Heart left ventricle (tissue), 13 donors: ENCODE data around the gene S100A11.

ENCODE experiments used
- POLR2A ChIP-seq, 2 donors: fragments of 450-650 bp; IDR thresholded peaks; one replicate each; pipeline ENCODE4 v1.6.1; 2017; ENCODE audit warnings: antibody characterized with exemption in 2 of 2, mild to moderate bottlenecking in 2 of 2, moderate library complexity in 2 of 2
- TF ChIP-seq, protein P1 (sequence below), 12 donors: fragments of 200-600 bp; sonication (generic) in 4 of 12; IDR thresholded peaks; one replicate each; pipeline versions ENCODE4 v1.5.0 to v1.8.0; 2018 to 2022; ENCODE audit warnings: antibody characterized with exemption in 12 of 12, mild to moderate bottlenecking in 5 of 12
- donor health status: ischemic (EF 13 %, LVEDD 7.1; RV severe dilation, severe dysfunction).
- donor health status: DM: no; HTN: yes; CAD: no.
- donor health status: DM: no; HTN: no; CAD: no.
- donor health status: ischemic (EF 25% LVEDD 6.9; RV normal size, moderate dysfunction).
- donor health status: ischemic (EF 25% LVEDD 5.7; RV mildly dilated, moderate dysfunction).
- donor health status: ischemic (EF 35%, LVEDD 5.7; RV mildly dilated, moderate dysfunction).
- donor health status: nonischemic (EF 11% LVEDD 7.7; RV severe dilation, severe dysfunction).
- donor health status: DM: yes; HTN: yes; CAD: no.
- donor health status: PGD.
- donor health status: ischemic (EF 29% LVEDD 5.4; RV normal size, mild dysfunction).
- donor health status: nonischemic (EF 23%, LVEDD 6.1; RV moderate dilation, normal function).

DNA sequence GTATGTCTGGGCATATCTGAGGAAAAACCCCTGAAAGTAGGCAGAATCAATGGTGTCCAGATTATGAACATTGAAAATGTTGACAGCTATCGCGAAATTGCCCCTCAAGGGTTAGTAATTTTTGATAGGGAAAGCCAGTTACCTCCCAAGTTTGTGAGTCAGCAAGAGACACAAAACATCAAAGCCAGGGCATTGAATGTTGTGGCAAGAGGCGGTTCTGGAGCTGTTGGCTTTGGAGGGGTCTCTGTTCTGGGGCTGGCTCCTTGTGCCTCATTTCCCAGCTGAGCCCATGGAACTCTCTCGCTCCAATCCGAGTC lies 10.6 kb upstream of the S100A11 start:
- TF ChIP-seq, protein P1, sequence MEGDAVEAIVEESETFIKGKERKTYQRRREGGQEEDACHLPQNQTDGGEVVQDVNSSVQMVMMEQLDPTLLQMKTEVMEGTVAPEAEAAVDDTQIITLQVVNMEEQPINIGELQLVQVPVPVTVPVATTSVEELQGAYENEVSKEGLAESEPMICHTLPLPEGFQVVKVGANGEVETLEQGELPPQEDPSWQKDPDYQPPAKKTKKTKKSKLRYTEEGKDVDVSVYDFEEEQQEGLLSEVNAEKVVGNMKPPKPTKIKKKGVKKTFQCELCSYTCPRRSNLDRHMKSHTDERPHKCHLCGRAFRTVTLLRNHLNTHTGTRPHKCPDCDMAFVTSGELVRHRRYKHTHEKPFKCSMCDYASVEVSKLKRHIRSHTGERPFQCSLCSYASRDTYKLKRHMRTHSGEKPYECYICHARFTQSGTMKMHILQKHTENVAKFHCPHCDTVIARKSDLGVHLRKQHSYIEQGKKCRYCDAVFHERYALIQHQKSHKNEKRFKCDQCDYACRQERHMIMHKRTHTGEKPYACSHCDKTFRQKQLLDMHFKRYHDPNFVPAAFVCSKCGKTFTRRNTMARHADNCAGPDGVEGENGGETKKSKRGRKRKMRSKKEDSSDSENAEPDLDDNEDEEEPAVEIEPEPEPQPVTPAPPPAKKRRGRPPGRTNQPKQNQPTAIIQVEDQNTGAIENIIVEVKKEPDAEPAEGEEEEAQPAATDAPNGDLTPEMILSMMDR (IDR thresholded peaks at IDR 0.05): no peak
- no peak for TF ChIP-seq POLR2A (IDR thresholded peaks at IDR 0.05)
